Transverse colon (tissue), 3 donors: Measurements from ENCODE around the gene ERVMER34-1.

Experiments used
- CTCF ChIP-seq, 5 experiments: fragments of 200-600 bp in 3 of 5; fragments of 450-650 bp in 2 of 5; sonication (generic) in 3 of 5; IDR thresholded peaks; 1 replicate in 2 of 5; 2 replicates in 3 of 5; pipeline ENCODE4 v1.5.1; 2016 to 2017; ENCODE audit warnings: antibody characterized with exemption in 5 of 5, inconsistent platforms in 3 of 5, mild to moderate bottlenecking in 2 of 5, moderate library complexity in 1 of 5
- POLR2A ChIP-seq: fragments of 450-650 bp; IDR thresholded peaks from one replicate; pipeline ENCODE4 v1.6.1; 2016; ENCODE audit warnings: antibody characterized with exemption, mild to moderate bottlenecking, moderate library complexity

DNA sequence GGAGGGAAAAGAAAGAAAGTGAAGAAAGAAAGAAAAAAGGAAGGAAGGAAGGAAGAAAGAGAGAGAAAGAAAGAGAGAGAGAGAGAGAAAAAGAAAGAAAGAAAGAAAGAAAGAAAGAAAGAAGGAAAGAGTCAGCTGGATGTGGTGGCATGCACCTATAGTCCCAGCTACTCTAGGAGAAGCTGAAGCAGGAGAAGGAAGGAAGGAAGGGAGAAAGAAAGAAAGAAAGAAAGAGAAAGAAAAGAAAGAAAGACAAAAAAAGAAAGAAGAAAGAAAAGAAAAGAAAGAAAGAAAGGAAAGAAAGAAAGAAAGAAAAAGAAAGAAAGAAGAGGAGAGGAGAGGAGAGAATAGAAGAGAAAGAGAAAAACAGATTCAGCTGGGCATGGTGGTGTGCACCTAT, 44.3 kb upstream of the ERVMER34-1 start:
- TF ChIP-seq CTCF (IDR thresholded peaks at IDR 0.05) (no peak), POLR2A (no peak)
